Measurements from ENCODE around the gene MYRIP.

- TF ChIP-seq, protein P1, sequence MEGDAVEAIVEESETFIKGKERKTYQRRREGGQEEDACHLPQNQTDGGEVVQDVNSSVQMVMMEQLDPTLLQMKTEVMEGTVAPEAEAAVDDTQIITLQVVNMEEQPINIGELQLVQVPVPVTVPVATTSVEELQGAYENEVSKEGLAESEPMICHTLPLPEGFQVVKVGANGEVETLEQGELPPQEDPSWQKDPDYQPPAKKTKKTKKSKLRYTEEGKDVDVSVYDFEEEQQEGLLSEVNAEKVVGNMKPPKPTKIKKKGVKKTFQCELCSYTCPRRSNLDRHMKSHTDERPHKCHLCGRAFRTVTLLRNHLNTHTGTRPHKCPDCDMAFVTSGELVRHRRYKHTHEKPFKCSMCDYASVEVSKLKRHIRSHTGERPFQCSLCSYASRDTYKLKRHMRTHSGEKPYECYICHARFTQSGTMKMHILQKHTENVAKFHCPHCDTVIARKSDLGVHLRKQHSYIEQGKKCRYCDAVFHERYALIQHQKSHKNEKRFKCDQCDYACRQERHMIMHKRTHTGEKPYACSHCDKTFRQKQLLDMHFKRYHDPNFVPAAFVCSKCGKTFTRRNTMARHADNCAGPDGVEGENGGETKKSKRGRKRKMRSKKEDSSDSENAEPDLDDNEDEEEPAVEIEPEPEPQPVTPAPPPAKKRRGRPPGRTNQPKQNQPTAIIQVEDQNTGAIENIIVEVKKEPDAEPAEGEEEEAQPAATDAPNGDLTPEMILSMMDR (IDR thresholded peaks at IDR 0.05; ENCODE audit: low read depth, low read length, missing input control), result peak; percentile 24
- TF ChIP-seq HNF4G (IDR thresholded peaks at IDR 0.05) (no peak), RXRA (IDR thresholded peaks at IDR 0.05) (no peak), SP1 (IDR thresholded peaks at IDR 0.05) (no peak), JUND (IDR thresholded peaks at IDR 0.05) (no peak), TAF1 (conservative IDR thresholded peaks at IDR 0.05) (no peak), GABPA (IDR thresholded peaks at IDR 0.05 in 1 of 2, conservative IDR thresholded peaks at IDR 0.05 in 1 of 2) (no peak)
- TF ChIP-seq, protein P2, sequence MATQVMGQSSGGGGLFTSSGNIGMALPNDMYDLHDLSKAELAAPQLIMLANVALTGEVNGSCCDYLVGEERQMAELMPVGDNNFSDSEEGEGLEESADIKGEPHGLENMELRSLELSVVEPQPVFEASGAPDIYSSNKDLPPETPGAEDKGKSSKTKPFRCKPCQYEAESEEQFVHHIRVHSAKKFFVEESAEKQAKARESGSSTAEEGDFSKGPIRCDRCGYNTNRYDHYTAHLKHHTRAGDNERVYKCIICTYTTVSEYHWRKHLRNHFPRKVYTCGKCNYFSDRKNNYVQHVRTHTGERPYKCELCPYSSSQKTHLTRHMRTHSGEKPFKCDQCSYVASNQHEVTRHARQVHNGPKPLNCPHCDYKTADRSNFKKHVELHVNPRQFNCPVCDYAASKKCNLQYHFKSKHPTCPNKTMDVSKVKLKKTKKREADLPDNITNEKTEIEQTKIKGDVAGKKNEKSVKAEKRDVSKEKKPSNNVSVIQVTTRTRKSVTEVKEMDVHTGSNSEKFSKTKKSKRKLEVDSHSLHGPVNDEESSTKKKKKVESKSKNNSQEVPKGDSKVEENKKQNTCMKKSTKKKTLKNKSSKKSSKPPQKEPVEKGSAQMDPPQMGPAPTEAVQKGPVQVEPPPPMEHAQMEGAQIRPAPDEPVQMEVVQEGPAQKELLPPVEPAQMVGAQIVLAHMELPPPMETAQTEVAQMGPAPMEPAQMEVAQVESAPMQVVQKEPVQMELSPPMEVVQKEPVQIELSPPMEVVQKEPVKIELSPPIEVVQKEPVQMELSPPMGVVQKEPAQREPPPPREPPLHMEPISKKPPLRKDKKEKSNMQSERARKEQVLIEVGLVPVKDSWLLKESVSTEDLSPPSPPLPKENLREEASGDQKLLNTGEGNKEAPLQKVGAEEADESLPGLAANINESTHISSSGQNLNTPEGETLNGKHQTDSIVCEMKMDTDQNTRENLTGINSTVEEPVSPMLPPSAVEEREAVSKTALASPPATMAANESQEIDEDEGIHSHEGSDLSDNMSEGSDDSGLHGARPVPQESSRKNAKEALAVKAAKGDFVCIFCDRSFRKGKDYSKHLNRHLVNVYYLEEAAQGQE (IDR thresholded peaks at IDR 0.05), result no peak
- TF ChIP-seq, protein P3, sequence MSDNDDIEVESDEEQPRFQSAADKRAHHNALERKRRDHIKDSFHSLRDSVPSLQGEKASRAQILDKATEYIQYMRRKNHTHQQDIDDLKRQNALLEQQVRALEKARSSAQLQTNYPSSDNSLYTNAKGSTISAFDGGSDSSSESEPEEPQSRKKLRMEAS (IDR thresholded peaks at IDR 0.05), result no peak
Measured at GRCh38 chr3:40109641-40110490, 300.5 kb downstream of the MYRIP start.

Measured in liver (tissue), 3 donors.